K562 (cell line): ENCODE data around the gene CLCNKB. TPM values are rescaled to one million over a fixed set of nuclear protein-coding genes. Genes with fewer than 3 reads are reported as not detected.

Source experiments
- BRCA1 ChIP-seq, 2 experiments: fragments of 450-650 bp in 1 of 2; sonication (generic) in 1 of 2; formaldehyde crosslinking in 1 of 2; IDR thresholded peaks; 2 replicates each; pipeline versions ENCODE4 v1.5.0 to v1.6.1; 2017 to 2020; ENCODE audit warnings: mild to moderate bottlenecking in 1 of 2, missing genetic modification reagents in 1 of 2
- CBFA2T2 ChIP-seq: fragments of 450-650 bp; conservative IDR thresholded peaks from 2 replicates; pipeline ENCODE4 v1.6.1; 2017; ENCODE audit warnings: mild to moderate bottlenecking
- FOXK1 ChIP-seq: sonication (generic); formaldehyde crosslinking; IDR thresholded peaks from 2 replicates; pipeline ENCODE4 v1.8.0; 2022; ENCODE audit warnings: missing genetic modification reagents, mild to moderate bottlenecking, borderline replicate concordance
- HLTF ChIP-seq: fragments of 450-650 bp; IDR thresholded peaks from 2 replicates; pipeline ENCODE4 v1.6.1; 2016
- JUND ChIP-seq, 2 experiments: IDR thresholded peaks; 2 replicates in 1 of 2; 3 replicates in 1 of 2; pipeline ENCODE4 v1.6.1; 2011; ENCODE audit warnings: borderline replicate concordance in 2 of 2, low read depth in 2 of 2, low read length in 2 of 2, improper control_type of control experiment in 1 of 2, missing biosample characterization in 1 of 2, missing genetic modification characterization in 1 of 2, missing genetic modification reagents in 1 of 2
- MYNN ChIP-seq, 2 experiments: sonication (generic); formaldehyde crosslinking in 1 of 2; IDR thresholded peaks; 2 replicates each; pipeline versions ENCODE4 v1.5.0 to v1.6.1; 2016 to 2020; ENCODE audit warnings: antibody characterized with exemption in 1 of 2, missing genetic modification reagents in 1 of 2
- SMC3 ChIP-seq: conservative IDR thresholded peaks from 2 replicates; pipeline ENCODE4 v1.6.1; 2011; ENCODE audit warnings: low read depth, low read length, improper control_type of control experiment; ENCODE audit not compliant: insufficient read depth
- SNIP1 ChIP-seq: fragments of 450-650 bp; IDR thresholded peaks from 2 replicates; pipeline ENCODE4 v1.7.1; 2017; ENCODE audit warnings: low read depth, mild to moderate bottlenecking
- SRSF1 ChIP-seq: fragments of 200-400 bp; formaldehyde crosslinking; IDR thresholded peaks from 2 replicates; pipeline ENCODE4 v1.6.1; 2017; ENCODE audit warnings: mild to moderate bottlenecking, low read depth, low read length, moderate library complexity
- TEAD4 ChIP-seq, 2 experiments: sonication (generic) in 1 of 2; formaldehyde crosslinking in 1 of 2; IDR thresholded peaks; 2 replicates each; pipeline versions ENCODE4 v1.6.1 to v1.8.0; 2012 to 2022; ENCODE audit warnings: borderline replicate concordance in 1 of 2, inconsistent platforms in 1 of 2, low read length in 1 of 2, mild to moderate bottlenecking in 1 of 2, missing genetic modification reagents in 1 of 2
- polyA plus RNA-seq, 8 experiments: library from polyadenylated mRNA; depleted of rRNA in 4 of 8; stranded (reverse) in 5 of 8; unstranded in 3 of 8; fragments of >200 nt; fragmentation: Nextera tagmentation in 2 of 8; fragmentation: Illumina TruSeq in 1 of 8; extraction: Ambion mirVana in 2 of 8; extraction: Trizol in 1 of 8; gene quantifications; 2 replicates each; pipeline versions ENCODE4 v1.2.1 to v1.2.3, GENCODE V29; 2011 to 2014; ENCODE audit warnings: inconsistent platforms in 1 of 8, missing spikeins in 1 of 8
- total RNA-seq, 7 experiments: library from RNA; depleted of rRNA in 6 of 7; stranded (reverse); fragments of >200 nt in 6 of 7; fragmentation: Illumina TruSeq in 2 of 7; extraction: Trizol in 2 of 7; gene quantifications; 2 replicates each; pipeline versions ENCODE4 v1.2.1 to v1.2.3, GENCODE V29; 2011 to 2021; ENCODE audit warnings: low replicate concordance in 1 of 7
- TF ChIP-seq, protein P1 (sequence below), 2 experiments: fragments of 450-650 bp in 1 of 2; sonication (generic) in 1 of 2; formaldehyde crosslinking in 1 of 2; IDR thresholded peaks; 2 replicates each; pipeline versions ENCODE4 v1.7.1 to v1.9.0; 2016 to 2022; ENCODE audit warnings: inconsistent platforms in 1 of 2, mild to moderate bottlenecking in 1 of 2, missing genetic modification reagents in 1 of 2
- TF ChIP-seq, protein P2 (sequence below): sonication (generic); formaldehyde crosslinking; IDR thresholded peaks from 2 replicates; pipeline ENCODE4 v1.8.1; 2023; ENCODE audit warnings: mild to moderate bottlenecking, missing genetic modification reagents

Gene CLCNKB
- total and polyA plus RNA-seq, 9 of the 15 experiments (the other 6 are each of a cell fraction or from before 2014, with no cell fraction given): 0.08 to 1.7 (median 0.64) TPM

DNA sequence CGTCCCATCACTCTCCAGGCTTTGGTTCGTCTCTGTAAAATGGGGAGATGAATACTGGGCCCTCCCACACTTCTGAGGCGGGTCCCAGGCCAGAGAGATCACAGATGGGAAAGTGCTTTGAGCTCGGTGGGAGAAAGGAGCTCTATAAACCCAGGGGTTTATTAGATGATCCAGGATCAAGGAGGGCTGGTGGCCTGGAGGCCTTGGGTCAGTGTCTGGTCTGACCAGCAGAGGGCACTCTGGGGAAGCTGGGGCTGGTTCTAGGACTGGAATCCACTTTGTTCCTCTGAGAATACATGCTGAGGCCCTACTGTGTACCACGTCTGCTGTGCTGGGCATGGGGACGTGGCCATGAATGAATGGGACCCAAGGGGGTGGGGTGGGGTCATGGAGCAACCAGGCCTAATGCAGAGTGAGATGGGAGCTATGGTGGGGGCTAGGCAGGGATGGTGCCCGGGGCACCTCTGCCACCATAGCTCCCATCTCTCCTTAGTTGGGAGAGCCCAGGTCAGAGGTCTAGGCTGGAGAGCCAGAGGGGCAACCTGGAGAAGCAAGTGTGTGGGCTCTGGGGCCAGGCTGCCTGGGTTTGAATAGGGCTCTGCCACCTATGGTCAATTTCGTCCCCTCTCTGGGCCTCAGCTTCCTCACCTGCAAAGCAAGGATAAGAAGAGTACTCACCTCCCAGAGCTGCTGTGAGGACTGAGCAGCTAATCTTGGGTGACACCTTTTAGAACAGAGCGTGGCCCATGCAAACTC, 38.9 kb downstream of the CLCNKB start (continued):
- TF ChIP-seq, protein P1, sequence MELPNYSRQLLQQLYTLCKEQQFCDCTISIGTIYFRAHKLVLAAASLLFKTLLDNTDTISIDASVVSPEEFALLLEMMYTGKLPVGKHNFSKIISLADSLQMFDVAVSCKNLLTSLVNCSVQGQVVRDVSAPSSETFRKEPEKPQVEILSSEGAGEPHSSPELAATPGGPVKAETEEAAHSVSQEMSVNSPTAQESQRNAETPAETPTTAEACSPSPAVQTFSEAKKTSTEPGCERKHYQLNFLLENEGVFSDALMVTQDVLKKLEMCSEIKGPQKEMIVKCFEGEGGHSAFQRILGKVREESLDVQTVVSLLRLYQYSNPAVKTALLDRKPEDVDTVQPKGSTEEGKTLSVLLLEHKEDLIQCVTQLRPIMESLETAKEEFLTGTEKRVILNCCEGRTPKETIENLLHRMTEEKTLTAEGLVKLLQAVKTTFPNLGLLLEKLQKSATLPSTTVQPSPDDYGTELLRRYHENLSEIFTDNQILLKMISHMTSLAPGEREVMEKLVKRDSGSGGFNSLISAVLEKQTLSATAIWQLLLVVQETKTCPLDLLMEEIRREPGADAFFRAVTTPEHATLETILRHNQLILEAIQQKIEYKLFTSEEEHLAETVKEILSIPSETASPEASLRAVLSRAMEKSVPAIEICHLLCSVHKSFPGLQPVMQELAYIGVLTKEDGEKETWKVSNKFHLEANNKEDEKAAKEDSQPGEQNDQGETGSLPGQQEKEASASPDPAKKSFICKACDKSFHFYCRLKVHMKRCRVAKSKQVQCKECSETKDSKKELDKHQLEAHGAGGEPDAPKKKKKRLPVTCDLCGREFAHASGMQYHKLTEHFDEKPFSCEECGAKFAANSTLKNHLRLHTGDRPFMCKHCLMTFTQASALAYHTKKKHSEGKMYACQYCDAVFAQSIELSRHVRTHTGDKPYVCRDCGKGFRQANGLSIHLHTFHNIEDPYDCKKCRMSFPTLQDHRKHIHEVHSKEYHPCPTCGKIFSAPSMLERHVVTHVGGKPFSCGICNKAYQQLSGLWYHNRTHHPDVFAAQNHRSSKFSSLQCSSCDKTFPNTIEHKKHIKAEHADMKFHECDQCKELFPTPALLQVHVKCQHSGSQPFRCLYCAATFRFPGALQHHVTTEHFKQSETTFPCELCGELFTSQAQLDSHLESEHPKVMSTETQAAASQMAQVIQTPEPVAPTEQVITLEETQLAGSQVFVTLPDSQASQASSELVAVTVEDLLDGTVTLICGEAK (IDR thresholded peaks at IDR 0.05): no peak
- TF ChIP-seq, protein P1 (CRISPR knock-in tag; IDR thresholded peaks at IDR 0.05): no peak
- TF ChIP-seq TEAD4 (IDR thresholded peaks at IDR 0.05; ENCODE audit: low read length) (peak; percentile 44; the same call in 1 of the 2 replicates), TEAD4 (CRISPR knock-in tag; IDR thresholded peaks at IDR 0.05; ENCODE audit: borderline replicate concordance) (no peak), FOXK1 (no peak), SMC3 (peak; percentile 99), BRCA1 (IDR thresholded peaks at IDR 0.05) (no peak), BRCA1 (CRISPR knock-in tag; IDR thresholded peaks at IDR 0.05) (no peak), CBFA2T2 (no peak), HLTF (no peak), SRSF1 (no peak), SNIP1 (no peak), JUND (IDR thresholded peaks at IDR 0.05; ENCODE audit: borderline replicate concordance, low read depth, low read length) (peak; percentile 59; the same call in 1 of the 2 replicates), JUND (tag; IDR thresholded peaks at IDR 0.05; ENCODE audit: borderline replicate concordance, low read depth, low read length) (no peak), MYNN (IDR thresholded peaks at IDR 0.05) (no peak), MYNN (CRISPR knock-in tag; IDR thresholded peaks at IDR 0.05) (no peak)
- TF ChIP-seq, protein P2, sequence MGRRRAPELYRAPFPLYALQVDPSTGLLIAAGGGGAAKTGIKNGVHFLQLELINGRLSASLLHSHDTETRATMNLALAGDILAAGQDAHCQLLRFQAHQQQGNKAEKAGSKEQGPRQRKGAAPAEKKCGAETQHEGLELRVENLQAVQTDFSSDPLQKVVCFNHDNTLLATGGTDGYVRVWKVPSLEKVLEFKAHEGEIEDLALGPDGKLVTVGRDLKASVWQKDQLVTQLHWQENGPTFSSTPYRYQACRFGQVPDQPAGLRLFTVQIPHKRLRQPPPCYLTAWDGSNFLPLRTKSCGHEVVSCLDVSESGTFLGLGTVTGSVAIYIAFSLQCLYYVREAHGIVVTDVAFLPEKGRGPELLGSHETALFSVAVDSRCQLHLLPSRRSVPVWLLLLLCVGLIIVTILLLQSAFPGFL (CRISPR knock-in tag): 0 out of 2 replicates have a peak, but pooled peaks have one; percentile 59
